Uterus (tissue), 2 donors: ENCODE data around the gene SERPINB2.

Experiments used
- POLR2A ChIP-seq, 2 donors: fragments of 450-650 bp; IDR thresholded peaks; one replicate each; pipeline ENCODE4 v1.6.1; 2016; ENCODE audit warnings: antibody characterized with exemption in 2 of 2, mild to moderate bottlenecking in 1 of 2, moderate library complexity in 1 of 2
- TF ChIP-seq, protein P1 (sequence below), 4 experiments: fragments of 200-600 bp in 2 of 4; fragments of 450-650 bp in 2 of 4; sonication (generic) in 2 of 4; IDR thresholded peaks; one replicate each; pipeline ENCODE4 v1.5.1; 2016 to 2019; ENCODE audit warnings: antibody characterized with exemption in 4 of 4, mild to moderate bottlenecking in 2 of 4, moderate library complexity in 1 of 4

DNA sequence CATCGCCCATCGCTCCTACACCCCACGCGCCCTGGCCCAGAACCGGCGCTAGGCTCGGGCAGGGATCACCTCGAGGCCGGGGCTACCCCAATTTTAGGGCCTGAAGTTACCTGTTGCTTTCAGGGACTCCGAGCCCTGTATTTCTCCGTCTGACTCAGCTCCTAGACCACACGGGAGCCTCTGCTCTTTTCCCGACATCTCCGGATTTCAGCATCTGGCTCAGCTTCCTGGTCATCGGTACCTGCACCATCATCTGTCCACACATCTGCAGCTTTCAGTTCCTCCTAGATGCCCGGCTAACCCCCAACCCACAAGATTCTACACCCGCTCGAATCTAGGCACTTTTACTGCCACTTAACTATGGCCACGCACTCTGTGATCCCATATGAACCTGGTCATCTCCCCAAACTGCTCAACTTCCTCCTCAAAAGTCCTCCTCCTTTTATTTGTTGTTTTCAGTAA, 49.5 kb downstream of the SERPINB2 start:
- TF ChIP-seq POLR2A (IDR thresholded peaks at IDR 0.05), result no peak
- TF ChIP-seq, protein P1, sequence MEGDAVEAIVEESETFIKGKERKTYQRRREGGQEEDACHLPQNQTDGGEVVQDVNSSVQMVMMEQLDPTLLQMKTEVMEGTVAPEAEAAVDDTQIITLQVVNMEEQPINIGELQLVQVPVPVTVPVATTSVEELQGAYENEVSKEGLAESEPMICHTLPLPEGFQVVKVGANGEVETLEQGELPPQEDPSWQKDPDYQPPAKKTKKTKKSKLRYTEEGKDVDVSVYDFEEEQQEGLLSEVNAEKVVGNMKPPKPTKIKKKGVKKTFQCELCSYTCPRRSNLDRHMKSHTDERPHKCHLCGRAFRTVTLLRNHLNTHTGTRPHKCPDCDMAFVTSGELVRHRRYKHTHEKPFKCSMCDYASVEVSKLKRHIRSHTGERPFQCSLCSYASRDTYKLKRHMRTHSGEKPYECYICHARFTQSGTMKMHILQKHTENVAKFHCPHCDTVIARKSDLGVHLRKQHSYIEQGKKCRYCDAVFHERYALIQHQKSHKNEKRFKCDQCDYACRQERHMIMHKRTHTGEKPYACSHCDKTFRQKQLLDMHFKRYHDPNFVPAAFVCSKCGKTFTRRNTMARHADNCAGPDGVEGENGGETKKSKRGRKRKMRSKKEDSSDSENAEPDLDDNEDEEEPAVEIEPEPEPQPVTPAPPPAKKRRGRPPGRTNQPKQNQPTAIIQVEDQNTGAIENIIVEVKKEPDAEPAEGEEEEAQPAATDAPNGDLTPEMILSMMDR (IDR thresholded peaks at IDR 0.05), result no peak
